HL-60 (cell line): Measurements from ENCODE around the gene TEX22.

Experiments
- POLR2AphosphoS5 ChIP-seq: IDR thresholded peaks from 2 replicates; pipeline ENCODE4 v1.6.1; 2012; ENCODE audit warnings: low read depth
- TF ChIP-seq, protein P1 (sequence below): IDR thresholded peaks from one replicate; pipeline ENCODE4 v1.5.1; 2011; ENCODE audit warnings: low read length, control low read depth, inconsistent platforms; ENCODE audit not compliant: insufficient read depth
- TF ChIP-seq, protein P2 (sequence below): IDR thresholded peaks from 2 replicates; pipeline ENCODE4 v1.6.1; 2012; ENCODE audit warnings: low read depth; ENCODE audit not compliant: insufficient replicate concordance

DNA sequence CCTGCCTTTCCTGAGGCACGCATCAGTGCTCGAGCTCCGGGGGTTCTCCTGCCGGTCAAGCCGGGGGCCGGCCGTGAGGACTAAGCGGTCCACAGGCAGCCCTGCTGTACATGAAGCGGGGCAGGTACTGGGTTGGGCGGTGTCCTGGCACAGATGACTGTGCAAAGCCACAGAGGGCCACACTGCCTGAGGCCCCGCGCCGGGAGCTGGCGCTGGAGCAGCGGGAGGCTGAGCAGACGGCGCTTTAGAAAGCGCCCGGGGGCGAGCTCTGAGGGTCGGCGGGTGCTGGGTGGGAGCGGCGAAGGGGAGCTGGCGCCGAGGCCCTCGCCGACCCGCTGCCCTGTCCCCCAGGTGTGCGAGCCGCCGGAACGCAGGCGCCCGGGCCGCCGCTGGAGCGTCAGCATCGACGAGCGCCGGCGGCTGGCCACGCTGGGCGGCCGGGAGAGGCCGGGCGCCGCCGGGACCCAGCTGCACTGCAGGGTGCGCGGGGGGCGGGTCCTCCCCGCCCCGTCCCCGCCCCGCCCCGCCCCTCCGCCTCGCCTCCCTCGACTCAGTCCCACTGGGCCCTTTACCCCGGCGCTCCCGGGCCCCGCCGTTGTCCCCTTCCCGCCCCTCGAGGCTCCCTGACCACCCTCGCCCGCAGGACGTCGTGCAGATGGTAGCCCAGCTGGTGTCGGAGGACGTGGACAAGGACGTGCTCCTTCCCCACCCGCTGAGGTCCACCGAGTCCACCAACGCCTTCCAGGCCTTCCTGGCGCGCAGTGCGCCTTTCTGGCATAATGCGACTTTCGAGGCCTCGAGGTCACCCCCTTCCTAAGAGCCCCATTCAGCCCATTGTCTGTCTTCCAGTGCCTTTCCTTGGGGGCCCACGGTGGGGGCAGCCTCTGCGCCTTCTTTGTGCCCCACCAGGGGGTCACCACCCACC is 12.9 kb downstream of the TEX22 start:
- TF ChIP-seq, protein P1, sequence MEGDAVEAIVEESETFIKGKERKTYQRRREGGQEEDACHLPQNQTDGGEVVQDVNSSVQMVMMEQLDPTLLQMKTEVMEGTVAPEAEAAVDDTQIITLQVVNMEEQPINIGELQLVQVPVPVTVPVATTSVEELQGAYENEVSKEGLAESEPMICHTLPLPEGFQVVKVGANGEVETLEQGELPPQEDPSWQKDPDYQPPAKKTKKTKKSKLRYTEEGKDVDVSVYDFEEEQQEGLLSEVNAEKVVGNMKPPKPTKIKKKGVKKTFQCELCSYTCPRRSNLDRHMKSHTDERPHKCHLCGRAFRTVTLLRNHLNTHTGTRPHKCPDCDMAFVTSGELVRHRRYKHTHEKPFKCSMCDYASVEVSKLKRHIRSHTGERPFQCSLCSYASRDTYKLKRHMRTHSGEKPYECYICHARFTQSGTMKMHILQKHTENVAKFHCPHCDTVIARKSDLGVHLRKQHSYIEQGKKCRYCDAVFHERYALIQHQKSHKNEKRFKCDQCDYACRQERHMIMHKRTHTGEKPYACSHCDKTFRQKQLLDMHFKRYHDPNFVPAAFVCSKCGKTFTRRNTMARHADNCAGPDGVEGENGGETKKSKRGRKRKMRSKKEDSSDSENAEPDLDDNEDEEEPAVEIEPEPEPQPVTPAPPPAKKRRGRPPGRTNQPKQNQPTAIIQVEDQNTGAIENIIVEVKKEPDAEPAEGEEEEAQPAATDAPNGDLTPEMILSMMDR: no peak
- TF ChIP-seq POLR2AphosphoS5: no peak
- TF ChIP-seq, protein P2, sequence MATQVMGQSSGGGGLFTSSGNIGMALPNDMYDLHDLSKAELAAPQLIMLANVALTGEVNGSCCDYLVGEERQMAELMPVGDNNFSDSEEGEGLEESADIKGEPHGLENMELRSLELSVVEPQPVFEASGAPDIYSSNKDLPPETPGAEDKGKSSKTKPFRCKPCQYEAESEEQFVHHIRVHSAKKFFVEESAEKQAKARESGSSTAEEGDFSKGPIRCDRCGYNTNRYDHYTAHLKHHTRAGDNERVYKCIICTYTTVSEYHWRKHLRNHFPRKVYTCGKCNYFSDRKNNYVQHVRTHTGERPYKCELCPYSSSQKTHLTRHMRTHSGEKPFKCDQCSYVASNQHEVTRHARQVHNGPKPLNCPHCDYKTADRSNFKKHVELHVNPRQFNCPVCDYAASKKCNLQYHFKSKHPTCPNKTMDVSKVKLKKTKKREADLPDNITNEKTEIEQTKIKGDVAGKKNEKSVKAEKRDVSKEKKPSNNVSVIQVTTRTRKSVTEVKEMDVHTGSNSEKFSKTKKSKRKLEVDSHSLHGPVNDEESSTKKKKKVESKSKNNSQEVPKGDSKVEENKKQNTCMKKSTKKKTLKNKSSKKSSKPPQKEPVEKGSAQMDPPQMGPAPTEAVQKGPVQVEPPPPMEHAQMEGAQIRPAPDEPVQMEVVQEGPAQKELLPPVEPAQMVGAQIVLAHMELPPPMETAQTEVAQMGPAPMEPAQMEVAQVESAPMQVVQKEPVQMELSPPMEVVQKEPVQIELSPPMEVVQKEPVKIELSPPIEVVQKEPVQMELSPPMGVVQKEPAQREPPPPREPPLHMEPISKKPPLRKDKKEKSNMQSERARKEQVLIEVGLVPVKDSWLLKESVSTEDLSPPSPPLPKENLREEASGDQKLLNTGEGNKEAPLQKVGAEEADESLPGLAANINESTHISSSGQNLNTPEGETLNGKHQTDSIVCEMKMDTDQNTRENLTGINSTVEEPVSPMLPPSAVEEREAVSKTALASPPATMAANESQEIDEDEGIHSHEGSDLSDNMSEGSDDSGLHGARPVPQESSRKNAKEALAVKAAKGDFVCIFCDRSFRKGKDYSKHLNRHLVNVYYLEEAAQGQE: no peak
